SH-SY5Y (cell line): ENCODE measurements around the gene PCSK2.

Source experiments
- GATA2 ChIP-seq: IDR thresholded peaks from 2 replicates; pipeline ENCODE4 v1.6.1; 2011; ENCODE audit warnings: mild to moderate bottlenecking, low read depth, low read length
- GATA3 ChIP-seq: IDR thresholded peaks from 2 replicates; pipeline ENCODE4 v1.6.1; 2011; ENCODE audit warnings: low read depth, mild to moderate bottlenecking, low read length, moderate library complexity

DNA sequence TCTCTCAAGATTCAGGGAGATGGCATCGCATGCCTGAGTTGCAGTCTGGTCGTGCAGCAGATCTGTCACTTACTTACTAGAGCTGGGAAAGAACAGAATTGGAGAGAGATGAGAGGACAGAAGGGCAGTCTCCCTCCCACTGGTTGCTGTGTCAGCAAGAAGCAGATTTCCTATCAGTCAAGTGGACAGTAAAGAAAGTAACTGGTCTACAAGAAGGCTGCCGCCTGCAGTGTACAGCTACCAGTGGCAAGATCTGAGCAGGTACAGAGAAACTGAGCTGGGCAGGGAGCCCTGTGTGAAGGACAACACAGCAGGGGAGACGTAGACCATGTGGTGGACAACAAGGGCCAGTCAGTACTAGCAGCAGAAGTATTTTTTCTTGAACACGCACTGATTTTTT lies 49.5 kb upstream of the PCSK2 start:
- TF ChIP-seq GATA2 (no peak), GATA3 (no peak)
